HG02840 (cell line): ENCODE data around the gene JHY.

Experiments used
- ATAC-seq: cut with Tn5 transposase; IDR thresholded peaks from one replicate; pipeline ENCODE4 v1.9.1; 2021; ENCODE audit warnings: mild to moderate bottlenecking, moderate library complexity, moderate number of reproducible peaks; ENCODE audit not compliant: unreplicated experiment, low FRiP score

JHY gene

GRCh38 chr11:123000721-123001120, 118.2 kb downstream of the JHY start:
- no peak for ATAC-seq

- no peak for ATAC-seq
Observed at GRCh38 chr11:123006860-123007542, 124.4 kb downstream of the JHY start.
